Measurements from ENCODE around the gene ATAD5.
A peak's percentile ranks its signal among the peaks of the same experiment; 100 is the strongest.

Gene ATAD5

DNA sequence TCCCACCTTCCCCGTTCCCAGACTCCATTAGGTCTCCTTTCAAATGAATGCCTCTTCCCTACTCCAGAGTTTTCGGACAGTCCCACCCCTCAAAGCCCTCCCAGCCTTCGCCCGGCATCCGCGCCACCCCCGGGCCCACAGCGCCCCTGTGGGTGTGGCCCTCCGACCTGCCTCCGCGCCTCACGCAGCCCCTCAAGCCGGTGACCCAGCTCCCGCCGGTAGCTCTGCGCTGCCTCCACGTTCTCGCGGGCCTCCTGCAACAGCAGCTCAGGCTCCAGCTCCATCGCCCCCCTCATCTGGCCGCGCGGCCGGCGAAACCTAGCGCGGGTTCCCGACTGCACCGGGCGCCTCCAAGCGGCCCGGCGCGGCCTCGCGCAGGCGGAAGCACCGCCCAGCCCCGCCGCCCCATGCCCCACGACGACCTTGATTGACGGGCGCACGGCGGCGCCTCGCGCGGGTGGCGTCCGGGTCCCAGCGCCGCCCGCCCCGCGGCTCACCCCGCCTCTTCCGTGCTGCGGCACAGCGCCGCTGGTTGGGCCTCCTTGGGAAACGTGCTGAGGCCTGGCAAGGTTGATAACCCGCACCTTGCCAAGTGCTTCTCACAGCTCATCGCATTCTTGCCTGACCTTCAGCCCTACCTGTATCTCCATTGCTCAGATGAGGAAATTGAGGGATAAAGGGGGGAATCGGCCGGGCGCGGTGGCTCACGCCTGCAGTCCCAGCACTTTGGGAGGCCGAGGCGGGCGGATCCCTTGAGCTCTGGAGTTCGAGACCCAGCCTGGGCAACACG lies 7.2 kb upstream of the ATAD5 start, which contains the start of gene CRLF3:
Gene CRLF3 (minus strand): TSS at position 337 of the 790 bp plus-strand sequence. CDS start 41 bp downstream, at position 296.
- Histone ChIP-seq H3K9ac (ENCODE audit: low read depth, low read length) (peak within 1 kb of the TSS; percentile 58), H3K4me3 (ENCODE audit: low read depth, low read length) (peak within 1 kb of the TSS; percentile 87), H3K27me3 (ENCODE audit: control insufficient read depth, insufficient read depth, low read length) (no peaks in the 10 kb centered on the region), H3K36me3 (ENCODE audit: control insufficient read depth, insufficient read depth, low read length) (no peaks in the 10 kb centered on the region), H3K4me1 (ENCODE audit: control insufficient read depth, insufficient read depth, low read length) (no peaks in the 10 kb centered on the region), H3K9me3 (ENCODE audit: control insufficient read depth, insufficient read depth, low read length) (no peaks in the 10 kb centered on the region)

DNA sequence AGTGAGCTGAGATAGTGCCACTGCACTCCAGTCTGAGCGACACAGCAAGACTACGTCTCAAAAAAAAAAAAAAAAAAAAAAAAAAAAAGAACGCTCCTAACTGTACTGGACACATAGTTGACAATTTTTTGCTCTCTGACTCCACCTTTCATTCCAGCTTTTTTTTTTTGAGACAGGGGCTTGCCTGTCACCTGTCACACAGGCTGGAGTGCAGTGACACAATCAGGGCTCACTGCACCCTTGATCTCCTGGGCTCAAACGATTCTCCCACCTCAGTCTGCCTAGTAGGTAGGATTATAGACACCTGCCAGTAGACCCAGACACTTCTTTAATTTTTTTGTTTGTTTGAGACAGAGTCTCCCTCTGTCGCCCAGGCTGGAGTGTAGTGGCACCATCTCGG lies 4.7 kb upstream of the ATAD5 start:
- H3K9me3 ChIP-seq (ENCODE audit: control insufficient read depth, insufficient read depth, low read length) = no peaks in the 10 kb centered on the region
- peaks cover 4% of the 10 kb centered on the region for H3K4me1 ChIP-seq (ENCODE audit: control insufficient read depth, insufficient read depth, low read length)
- H3K4me3 ChIP-seq (ENCODE audit: low read depth, low read length) = no peak overlapping the region
- H3K9ac ChIP-seq (ENCODE audit: low read depth, low read length) = no peak overlapping the region
- H3K27me3 ChIP-seq (ENCODE audit: control insufficient read depth, insufficient read depth, low read length) = no peaks in the 10 kb centered on the region
- no peaks in the 10 kb centered on the region for H3K36me3 ChIP-seq (ENCODE audit: control insufficient read depth, insufficient read depth, low read length)

DNA sequence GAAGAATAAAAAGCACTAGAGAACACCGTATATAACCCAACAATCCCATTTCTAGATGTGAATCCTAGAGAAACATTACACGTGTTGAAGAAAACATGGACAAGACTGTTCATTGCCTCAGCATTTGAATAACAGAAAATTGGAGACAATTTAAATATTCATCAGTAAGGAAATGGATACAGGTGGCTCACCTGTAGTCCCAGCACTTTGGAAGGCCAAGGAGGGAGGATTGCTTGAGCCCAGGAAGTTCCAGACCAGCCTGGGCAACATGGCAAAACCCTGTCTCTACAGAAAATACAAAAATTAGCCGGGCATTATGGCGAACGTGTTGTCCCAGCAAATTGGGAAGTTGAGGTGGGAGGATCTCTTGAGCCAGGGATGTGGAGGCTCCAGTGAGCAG lies 2.7 kb upstream of the ATAD5 start:
- no peak overlapping the region for H3K4me3 ChIP-seq (ENCODE audit: low read depth, low read length)
- H3K36me3 ChIP-seq (ENCODE audit: control insufficient read depth, insufficient read depth, low read length) = no peaks in the 10 kb centered on the region
- peaks cover 11% of the 10 kb centered on the region for H3K4me1 ChIP-seq (ENCODE audit: control insufficient read depth, insufficient read depth, low read length)
- H3K9ac ChIP-seq (ENCODE audit: low read depth, low read length) = no peak overlapping the region
- no peaks in the 10 kb centered on the region for H3K27me3 ChIP-seq (ENCODE audit: control insufficient read depth, insufficient read depth, low read length)
- no peaks in the 10 kb centered on the region for H3K9me3 ChIP-seq (ENCODE audit: control insufficient read depth, insufficient read depth, low read length)

DNA sequence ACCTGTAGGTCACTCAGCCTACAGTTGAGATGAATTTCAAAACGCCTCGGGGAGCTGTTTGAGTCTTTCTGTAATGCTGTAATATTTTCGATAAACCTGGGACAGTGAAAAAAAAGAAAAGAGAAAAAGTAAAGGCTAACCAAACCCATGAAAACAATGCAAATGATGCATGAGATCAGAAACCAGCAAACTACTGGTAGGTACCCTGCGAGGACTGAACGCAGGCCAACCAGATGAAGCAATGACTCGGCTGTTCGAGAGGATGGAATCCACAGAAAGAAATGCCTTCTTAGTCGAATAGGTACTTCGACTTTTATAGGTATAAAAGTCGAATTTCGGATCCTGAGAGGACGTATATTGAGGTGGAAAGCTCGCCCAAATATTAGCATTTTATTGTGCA lies 509 bp upstream of the ATAD5 start:
- Histone ChIP-seq H3K4me3 (ENCODE audit: low read depth, low read length) (peak overlapping the region; percentile 98), H3K9ac (ENCODE audit: low read depth, low read length) (no peak overlapping the region), H3K27me3 (ENCODE audit: control insufficient read depth, insufficient read depth, low read length) (no peaks in the 10 kb centered on the region), H3K36me3 (ENCODE audit: control insufficient read depth, insufficient read depth, low read length) (no peaks in the 10 kb centered on the region), H3K9me3 (ENCODE audit: control insufficient read depth, insufficient read depth, low read length) (no peaks in the 10 kb centered on the region), H3K4me1 (ENCODE audit: control insufficient read depth, insufficient read depth, low read length) (peaks cover 11% of the 10 kb centered on the region)

DNA sequence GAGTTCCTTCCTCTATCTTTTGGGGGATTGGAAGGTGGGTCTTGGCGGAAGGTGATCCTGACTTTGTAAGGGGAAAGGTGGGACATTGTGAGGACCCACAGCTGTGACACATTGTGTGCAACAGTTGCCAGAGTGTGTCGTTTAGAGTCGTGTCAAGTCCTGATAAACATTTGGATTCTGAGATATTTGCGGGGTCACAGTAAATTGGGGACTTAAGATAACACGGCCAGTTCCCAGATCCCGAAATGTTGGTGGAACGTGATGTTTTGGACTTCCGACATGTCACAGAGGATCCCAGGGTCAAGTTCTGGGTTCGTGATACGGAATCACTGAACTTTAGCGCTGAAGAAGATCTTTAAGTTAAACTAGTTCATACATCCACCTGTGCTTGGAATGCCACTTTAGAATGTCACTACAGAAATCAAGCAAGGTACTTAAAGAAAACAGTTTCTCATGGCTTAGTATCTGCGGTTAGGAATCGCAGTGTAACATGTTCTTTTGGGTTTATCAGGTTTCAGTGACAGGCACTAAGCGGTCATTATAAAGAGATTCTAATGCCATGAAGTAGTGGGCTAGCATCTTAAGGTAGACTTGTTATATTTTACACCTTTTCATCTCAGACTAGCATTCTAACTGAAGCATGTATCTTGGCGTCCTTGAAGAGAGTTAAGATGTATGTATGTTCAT lies 815 bp downstream of the ATAD5 start:
- Histone ChIP-seq H3K36me3 (ENCODE audit: control insufficient read depth, insufficient read depth, low read length) (no peaks in the 10 kb centered on the region), H3K9ac (ENCODE audit: low read depth, low read length) (peak overlapping the region; percentile 92), H3K27me3 (ENCODE audit: control insufficient read depth, insufficient read depth, low read length) (no peaks in the 10 kb centered on the region), H3K4me1 (ENCODE audit: control insufficient read depth, insufficient read depth, low read length) (peaks cover 11% of the 10 kb centered on the region), H3K9me3 (ENCODE audit: control insufficient read depth, insufficient read depth, low read length) (no peaks in the 10 kb centered on the region), H3K4me3 (ENCODE audit: low read depth, low read length) (peak overlapping the region; percentile 98)

DNA sequence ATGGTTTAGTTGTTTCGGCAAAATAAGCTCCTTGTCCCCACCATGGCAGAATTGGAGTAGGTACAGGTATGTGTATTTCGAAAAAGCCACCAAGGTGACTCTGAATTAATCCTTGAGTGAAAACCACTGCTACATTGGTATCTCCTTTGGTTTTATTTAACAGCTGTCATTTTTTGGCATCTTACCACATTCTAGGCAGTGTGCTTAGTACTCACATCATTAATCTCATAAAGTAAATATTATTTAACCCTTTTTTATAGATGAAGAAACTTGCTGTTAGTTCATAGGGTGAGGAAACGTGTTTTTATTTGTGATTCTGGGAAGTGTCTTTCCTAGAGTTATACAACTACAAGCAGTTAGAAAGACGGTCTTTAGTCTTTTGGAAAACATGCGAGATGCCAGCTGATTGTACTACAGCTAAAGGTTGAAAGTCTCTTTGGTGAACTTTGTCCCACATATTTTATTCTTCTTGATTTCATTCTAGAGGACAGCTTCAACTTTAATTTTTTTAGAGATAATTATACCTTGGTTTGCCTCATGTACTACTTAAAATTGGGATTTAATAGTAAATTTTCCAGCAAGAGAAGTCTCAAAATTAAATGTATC lies 6.5 kb downstream of the ATAD5 start:
- Histone ChIP-seq H3K4me3 (ENCODE audit: low read depth, low read length) (no peak overlapping the region), H3K36me3 (ENCODE audit: control insufficient read depth, insufficient read depth, low read length) (peaks cover 4% of the 10 kb centered on the region), H3K27me3 (ENCODE audit: control insufficient read depth, insufficient read depth, low read length) (no peaks in the 10 kb centered on the region), H3K9ac (ENCODE audit: low read depth, low read length) (no peak overlapping the region), H3K4me1 (ENCODE audit: control insufficient read depth, insufficient read depth, low read length) (peaks cover under 1% of the 10 kb centered on the region), H3K9me3 (ENCODE audit: control insufficient read depth, insufficient read depth, low read length) (no peaks in the 10 kb centered on the region)

DNA sequence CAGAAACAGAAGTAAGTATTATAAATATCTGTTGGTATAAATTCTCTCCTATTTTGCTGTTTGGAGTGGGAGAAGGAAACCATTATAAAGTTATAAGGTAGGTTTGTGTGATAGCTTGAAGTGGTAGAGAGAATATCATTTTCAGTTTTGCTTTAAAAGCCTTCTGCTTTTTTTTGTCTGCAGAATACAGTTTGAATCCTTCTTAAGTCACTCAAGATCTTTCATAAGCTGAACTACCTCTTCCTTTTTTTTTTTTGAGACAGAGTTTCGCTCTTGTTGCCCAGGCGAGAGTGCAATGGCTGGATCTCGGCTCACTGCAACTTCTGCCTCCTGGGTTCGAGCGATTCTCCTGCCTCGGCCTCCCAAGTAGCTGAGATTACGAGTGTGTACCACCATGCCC lies 9.0 kb downstream of the ATAD5 start:
- H3K9me3 ChIP-seq (ENCODE audit: control insufficient read depth, insufficient read depth, low read length) = no peaks in the 10 kb centered on the region
- H3K36me3 ChIP-seq (ENCODE audit: control insufficient read depth, insufficient read depth, low read length) = peaks cover 8% of the 10 kb centered on the region
- H3K4me1 ChIP-seq (ENCODE audit: control insufficient read depth, insufficient read depth, low read length) = no peaks in the 10 kb centered on the region
- no peak overlapping the region for H3K9ac ChIP-seq (ENCODE audit: low read depth, low read length)
- H3K27me3 ChIP-seq (ENCODE audit: control insufficient read depth, insufficient read depth, low read length) = no peaks in the 10 kb centered on the region
- no peak overlapping the region for H3K4me3 ChIP-seq (ENCODE audit: low read depth, low read length)

DNA sequence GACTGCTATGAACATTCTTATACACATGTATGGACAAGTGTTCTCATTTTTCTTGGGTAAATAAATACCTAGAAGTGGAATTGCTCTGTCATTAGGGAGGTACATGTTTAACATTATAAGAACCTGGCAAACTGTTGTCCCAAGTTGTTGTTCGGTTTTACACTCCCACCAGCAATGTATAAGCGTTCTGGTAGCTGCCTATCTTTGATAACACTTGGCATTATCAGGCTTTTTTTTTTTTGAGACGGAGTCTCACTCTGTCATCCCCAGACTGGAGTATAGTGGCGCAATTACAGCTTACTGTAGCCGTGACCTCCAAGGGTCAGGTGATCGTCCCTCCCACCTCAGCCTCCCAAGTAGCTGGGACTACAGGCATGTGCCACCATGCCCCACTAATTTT lies 16.3 kb downstream of the ATAD5 start:
- Histone ChIP-seq H3K36me3 (ENCODE audit: control insufficient read depth, insufficient read depth, low read length) (peaks cover 4% of the 10 kb centered on the region), H3K9ac (ENCODE audit: low read depth, low read length) (no peak overlapping the region), H3K4me1 (ENCODE audit: control insufficient read depth, insufficient read depth, low read length) (no peaks in the 10 kb centered on the region), H3K27me3 (ENCODE audit: control insufficient read depth, insufficient read depth, low read length) (no peaks in the 10 kb centered on the region), H3K4me3 (ENCODE audit: low read depth, low read length) (no peak overlapping the region), H3K9me3 (ENCODE audit: control insufficient read depth, insufficient read depth, low read length) (no peaks in the 10 kb centered on the region)

DNA sequence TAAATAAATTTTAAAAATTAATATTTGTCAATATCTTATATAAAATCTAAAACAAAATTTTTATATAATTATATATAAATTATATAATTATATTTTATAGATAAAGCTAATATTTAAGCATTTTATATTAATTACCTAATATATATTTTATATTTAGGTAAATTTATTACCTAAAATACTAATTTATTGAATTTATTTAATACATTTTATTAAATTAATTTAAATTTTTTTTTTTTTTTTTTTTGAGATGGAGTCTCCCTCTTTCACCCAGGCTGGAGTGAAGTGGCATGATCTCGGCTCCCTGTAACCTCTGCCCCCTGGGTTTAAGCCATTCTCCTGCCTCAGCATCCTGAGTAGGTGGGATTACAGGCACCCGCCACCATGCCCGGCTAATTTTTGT lies 22.4 kb downstream of the ATAD5 start:
- no peak overlapping the region for H3K4me3 ChIP-seq (ENCODE audit: low read depth, low read length)
- no peak overlapping the region for H3K9ac ChIP-seq (ENCODE audit: low read depth, low read length)
- no peaks in the 10 kb centered on the region for H3K27me3 ChIP-seq (ENCODE audit: control insufficient read depth, insufficient read depth, low read length)
- no peaks in the 10 kb centered on the region for H3K4me1 ChIP-seq (ENCODE audit: control insufficient read depth, insufficient read depth, low read length)
- peaks cover 3% of the 10 kb centered on the region for H3K36me3 ChIP-seq (ENCODE audit: control insufficient read depth, insufficient read depth, low read length)
- H3K9me3 ChIP-seq (ENCODE audit: control insufficient read depth, insufficient read depth, low read length) = no peaks in the 10 kb centered on the region

DNA sequence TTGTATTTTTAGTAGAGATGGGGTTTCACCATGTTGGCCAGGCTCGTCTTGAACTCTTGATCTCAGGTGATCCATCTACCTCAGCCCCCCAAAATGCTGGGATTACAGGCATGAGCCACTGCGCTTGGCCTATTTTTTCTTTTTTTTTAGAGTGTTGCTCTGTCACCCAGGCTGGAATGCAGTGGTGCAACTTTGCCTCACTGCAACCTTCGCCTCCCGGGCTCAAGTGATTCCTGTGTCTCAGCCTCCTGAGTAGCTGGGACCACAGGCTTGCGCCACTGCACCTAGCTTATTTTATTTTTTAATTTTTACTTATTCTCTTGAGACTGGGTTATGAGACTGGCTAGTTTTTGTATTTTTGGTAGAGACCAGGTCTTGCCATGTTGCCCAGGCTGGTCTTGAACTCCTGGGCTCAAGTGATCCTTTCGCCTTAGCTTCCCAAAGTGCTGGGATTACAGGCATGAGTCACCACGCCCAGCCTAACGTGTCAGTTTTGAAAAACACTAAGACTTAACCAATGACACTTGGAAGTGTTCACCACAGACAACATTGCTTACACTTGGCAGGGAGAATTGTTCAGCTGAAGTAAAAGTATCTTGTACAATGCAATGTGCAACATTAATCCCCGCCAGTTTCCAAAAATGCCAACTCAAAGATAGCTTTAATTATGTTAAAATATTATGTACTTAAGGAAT lies 26.9 kb downstream of the ATAD5 start:
- Histone ChIP-seq H3K9me3 (ENCODE audit: control insufficient read depth, insufficient read depth, low read length) (no peaks in the 10 kb centered on the region), H3K36me3 (ENCODE audit: control insufficient read depth, insufficient read depth, low read length) (peaks cover 8% of the 10 kb centered on the region), H3K27me3 (ENCODE audit: control insufficient read depth, insufficient read depth, low read length) (no peaks in the 10 kb centered on the region)

DNA sequence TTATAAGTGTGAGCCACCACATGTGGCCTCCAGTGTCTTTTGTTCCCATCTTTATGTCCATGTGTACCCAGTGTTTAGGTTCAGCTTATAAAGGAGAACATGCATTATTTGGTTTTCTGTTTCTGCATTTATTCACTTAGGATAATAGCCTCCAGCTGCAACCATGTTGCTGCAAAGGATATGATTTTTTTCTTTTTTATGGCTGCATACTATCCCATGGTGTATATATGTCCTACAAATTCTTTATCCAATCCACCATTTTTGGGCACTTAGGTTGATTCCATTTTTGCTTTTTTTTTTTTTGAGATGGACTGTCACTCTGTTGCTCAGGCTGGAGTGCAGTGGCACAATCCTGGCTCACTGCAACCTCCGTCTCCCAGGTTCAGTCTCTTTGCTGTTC lies 32.9 kb downstream of the ATAD5 start:
- Histone ChIP-seq H3K4me3 (ENCODE audit: low read depth, low read length) (no peak overlapping the region), H3K4me1 (ENCODE audit: control insufficient read depth, insufficient read depth, low read length) (no peaks in the 10 kb centered on the region), H3K9ac (ENCODE audit: low read depth, low read length) (no peak overlapping the region), H3K27me3 (ENCODE audit: control insufficient read depth, insufficient read depth, low read length) (no peaks in the 10 kb centered on the region), H3K9me3 (ENCODE audit: control insufficient read depth, insufficient read depth, low read length) (no peaks in the 10 kb centered on the region), H3K36me3 (ENCODE audit: control insufficient read depth, insufficient read depth, low read length) (peaks cover 20% of the 10 kb centered on the region)

More for the DNA sequence above, 26.9 kb downstream of the ATAD5 start:
- Histone ChIP-seq H3K4me3 (ENCODE audit: low read depth, low read length) (no peak overlapping the region), H3K9ac (ENCODE audit: low read depth, low read length) (no peak overlapping the region), H3K4me1 (ENCODE audit: control insufficient read depth, insufficient read depth, low read length) (no peaks in the 10 kb centered on the region)

All from iPS-15b (cell line).